MV-4-11 (cell line): ENCODE results near the gene COL20A1.
"Not testable (repeated sequence)": the region's sequence is repeated elsewhere in the genome, so short reads cannot be mapped to it uniquely, and the experiment has no call there.

Source experiments
- DNase-seq: peaks from one replicate; lab custom pipeline; 2025; lab: John Stamatoyannopoulos, UW

The COL20A1 gene

GRCh38 chr20:63333241-63333836 lies 40.4 kb downstream of the COL20A1 start:
- DNase-seq: no peak

- no peak for DNase-seq
These were observed 41.4 kb downstream of the COL20A1 start for GRCh38 chr20:63334356-63334755.

- DNase-seq: not testable (repeated sequence)
These were observed 42.1 kb downstream of the COL20A1 start for GRCh38 chr20:63335060-63335459.

- DNase-seq: no peak
These were observed 42.7 kb downstream of the COL20A1 start for GRCh38 chr20:63335711-63336110.

- no peak for DNase-seq
These were observed 43.3 kb downstream of the COL20A1 start for GRCh38 chr20:63336232-63336752.

- DNase-seq: no peak
These were observed 44.9 kb downstream of the COL20A1 start for GRCh38 chr20:63337786-63338420.

GRCh38 chr20:63339154-63340094 lies 46.4 kb downstream of the COL20A1 start:
- peak; percentile 47 for DNase-seq

GRCh38 chr20:63340158-63340688 lies 47.2 kb downstream of the COL20A1 start:
- DNase-seq: peak; percentile 6

- DNase-seq: no peak
These were observed 49.8 kb downstream of the COL20A1 start for GRCh38 chr20:63342561-63343459.

GRCh38 chr20:63343460-63344445 lies 50.8 kb downstream of the COL20A1 start:
- DNase-seq: no peak

- DNase-seq: no peak
These were observed 51.8 kb downstream of the COL20A1 start for GRCh38 chr20:63344616-63345327.

GRCh38 chr20:63345328-63346100 lies 52.5 kb downstream of the COL20A1 start:
- no peak for DNase-seq

- DNase-seq: no peak
These were observed 53.4 kb downstream of the COL20A1 start for GRCh38 chr20:63346131-63347080.

GRCh38 chr20:63347081-63347741 lies 54.2 kb downstream of the COL20A1 start:
- no peak for DNase-seq

- no peak for DNase-seq
These were observed 55.2 kb downstream of the COL20A1 start for GRCh38 chr20:63347950-63348827.
